ENCODE measurements around the gene TMBIM4.

TMBIM4 gene

GRCh38 chr12:66111605-66112004 lies 58.2 kb downstream of the TMBIM4 start:
- peaks cover 4% of the 10 kb centered on the region; the same call in 1 of the 2 replicates for H3F3A ChIP-seq (ENCODE audit: control insufficient read depth, insufficient read depth)
- no peaks in the 10 kb centered on the region for H3K79me2 ChIP-seq (ENCODE audit: control insufficient read depth, low read length)
- H3K4me1 ChIP-seq (ENCODE audit: control insufficient read depth, low read length): peaks cover 35% of the 10 kb centered on the region
- no peak overlapping the region for H3K4me3 ChIP-seq (ENCODE audit: low read length)
- no peak for TF ChIP-seq EZH2phosphoT487 (IDR thresholded peaks at IDR 0.05; ENCODE audit: borderline replicate concordance, low read length)
- no peak for TF ChIP-seq CTCF (IDR thresholded peaks at IDR 0.05; ENCODE audit: low read depth, low read length, poor library complexity, severe bottlenecking)
- no peak overlapping the region for H3K27ac ChIP-seq (ENCODE audit: low read depth, low read length)
- no peaks in the 10 kb centered on the region for H4K20me1 ChIP-seq (ENCODE audit: control insufficient read depth, insufficient read depth, low read depth, low read length)
- no peaks in the 10 kb centered on the region for H3K9me2 ChIP-seq (replicated peaks; ENCODE audit: control insufficient read depth, low read length)
- H3K27me3 ChIP-seq (ENCODE audit: control insufficient read depth, low read length): no peaks in the 10 kb centered on the region
- H3K4me2 ChIP-seq (ENCODE audit: low read length): no peak overlapping the region
- peaks cover 5% of the 10 kb centered on the region; the same call in 1 of the 2 replicates for H3K9me3 ChIP-seq (ENCODE audit: control insufficient read depth, insufficient read depth, low read length)
- no peaks in the 10 kb centered on the region for H3K36me3 ChIP-seq (ENCODE audit: control insufficient read depth, low read length)

DNA sequence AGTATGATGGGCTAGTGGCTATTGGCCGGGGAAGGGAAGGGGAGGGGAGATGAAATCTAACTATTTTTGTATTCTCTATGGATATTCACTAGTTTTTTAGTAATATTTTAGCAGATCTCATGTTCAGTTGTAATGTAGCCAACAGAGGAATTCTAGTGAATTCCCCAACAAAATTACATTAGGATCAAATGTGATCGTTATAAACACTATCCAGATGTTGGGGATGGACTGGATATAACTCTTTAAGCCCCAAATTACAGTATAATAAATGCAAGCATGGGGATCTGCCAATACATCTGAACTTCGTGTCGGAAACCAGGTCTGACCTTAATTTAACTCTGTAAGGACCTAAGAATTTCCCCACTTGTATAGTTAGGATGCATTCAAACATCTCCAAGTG lies 60.7 kb downstream of the TMBIM4 start:
- TF ChIP-seq CTCF (IDR thresholded peaks at IDR 0.05; ENCODE audit: low read depth, low read length, poor library complexity, severe bottlenecking) (no peak), EZH2phosphoT487 (IDR thresholded peaks at IDR 0.05; ENCODE audit: borderline replicate concordance, low read length) (no peak)
- H3K36me3 ChIP-seq (ENCODE audit: control insufficient read depth, low read length): no peaks in the 10 kb centered on the region
- H3K4me2 ChIP-seq (ENCODE audit: low read length): no peak overlapping the region
- no peaks in the 10 kb centered on the region for H3K9me2 ChIP-seq (replicated peaks; ENCODE audit: control insufficient read depth, low read length)
- H3K79me2 ChIP-seq (ENCODE audit: control insufficient read depth, low read length): no peaks in the 10 kb centered on the region
- H3K27ac ChIP-seq (ENCODE audit: low read depth, low read length): no peak overlapping the region
- H3F3A ChIP-seq (ENCODE audit: control insufficient read depth, insufficient read depth): 0 out of 2 replicates have a peak, but pooled peaks cover under 1% of the 10 kb centered on the region
- H3K4me1 ChIP-seq (ENCODE audit: control insufficient read depth, low read length): peaks cover 20% of the 10 kb centered on the region
- no peak overlapping the region for H3K4me3 ChIP-seq (ENCODE audit: low read length)
- H4K20me1 ChIP-seq (ENCODE audit: control insufficient read depth, insufficient read depth, low read depth, low read length): no peaks in the 10 kb centered on the region
- H3K9me3 ChIP-seq (ENCODE audit: control insufficient read depth, insufficient read depth, low read length): peaks cover 5% of the 10 kb centered on the region; the same call in 1 of the 2 replicates
- H3K27me3 ChIP-seq (ENCODE audit: control insufficient read depth, low read length): peaks cover 2% of the 10 kb centered on the region; the same call in 1 of the 2 replicates

DNA sequence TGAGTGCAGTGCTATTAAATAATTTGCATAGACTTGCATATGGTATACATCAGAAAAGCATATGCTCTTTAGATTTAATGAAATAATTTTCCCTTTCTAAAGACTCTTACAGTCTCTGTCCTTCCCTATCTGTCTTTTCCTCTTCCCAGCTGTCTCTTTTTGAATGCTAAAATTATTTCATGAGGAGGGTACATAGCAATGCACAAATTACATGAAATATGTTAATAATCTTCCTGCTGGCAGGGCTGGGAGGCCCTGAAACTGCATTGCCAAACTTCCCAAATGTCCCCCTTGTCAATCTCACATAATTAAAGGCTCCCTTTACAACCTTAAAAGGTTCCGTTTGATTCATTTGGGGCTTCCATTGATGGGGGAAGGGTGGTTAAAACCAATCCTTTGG lies 61.4 kb downstream of the TMBIM4 start:
- TF ChIP-seq CTCF (IDR thresholded peaks at IDR 0.05; ENCODE audit: low read depth, low read length, poor library complexity, severe bottlenecking) (no peak), EZH2phosphoT487 (IDR thresholded peaks at IDR 0.05; ENCODE audit: borderline replicate concordance, low read length) (no peak)
- Histone ChIP-seq H3K9me2 (replicated peaks; ENCODE audit: control insufficient read depth, low read length) (no peaks in the 10 kb centered on the region), H3K27me3 (ENCODE audit: control insufficient read depth, low read length) (peaks cover 2% of the 10 kb centered on the region; the same call in 1 of the 2 replicates), H3K36me3 (ENCODE audit: control insufficient read depth, low read length) (no peaks in the 10 kb centered on the region), H3K79me2 (ENCODE audit: control insufficient read depth, low read length) (no peaks in the 10 kb centered on the region), H3K9me3 (ENCODE audit: control insufficient read depth, insufficient read depth, low read length) (no peaks in the 10 kb centered on the region), H3F3A (ENCODE audit: control insufficient read depth, insufficient read depth) (no peaks in the 10 kb centered on the region), H3K4me2 (ENCODE audit: low read length) (no peak overlapping the region), H3K4me1 (ENCODE audit: control insufficient read depth, low read length) (peaks cover 13% of the 10 kb centered on the region), H3K4me3 (ENCODE audit: low read length) (no peak overlapping the region), H4K20me1 (ENCODE audit: control insufficient read depth, insufficient read depth, low read depth, low read length) (no peaks in the 10 kb centered on the region), H3K27ac (ENCODE audit: low read depth, low read length) (no peak overlapping the region)

All from DOHH2 (cell line).